GF-D8 (cell line): Measurements from ENCODE around the gene BTD.

Source experiments
- DNase-seq: peaks from one replicate; lab custom pipeline; 2025; lab: John Stamatoyannopoulos, UW

Gene BTD, protein sequence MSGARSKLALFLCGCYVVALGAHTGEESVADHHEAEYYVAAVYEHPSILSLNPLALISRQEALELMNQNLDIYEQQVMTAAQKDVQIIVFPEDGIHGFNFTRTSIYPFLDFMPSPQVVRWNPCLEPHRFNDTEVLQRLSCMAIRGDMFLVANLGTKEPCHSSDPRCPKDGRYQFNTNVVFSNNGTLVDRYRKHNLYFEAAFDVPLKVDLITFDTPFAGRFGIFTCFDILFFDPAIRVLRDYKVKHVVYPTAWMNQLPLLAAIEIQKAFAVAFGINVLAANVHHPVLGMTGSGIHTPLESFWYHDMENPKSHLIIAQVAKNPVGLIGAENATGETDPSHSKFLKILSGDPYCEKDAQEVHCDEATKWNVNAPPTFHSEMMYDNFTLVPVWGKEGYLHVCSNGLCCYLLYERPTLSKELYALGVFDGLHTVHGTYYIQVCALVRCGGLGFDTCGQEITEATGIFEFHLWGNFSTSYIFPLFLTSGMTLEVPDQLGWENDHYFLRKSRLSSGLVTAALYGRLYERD

GRCh38 chr3:15601399-15602145 lies at the start of gene BTD, which contains the start of gene HACL1:
TSS of gene BTD (plus strand) at chr3:15601745. CDS start at chr3:15635440, 33,695 bp downstream.
TSS of gene HACL1 (minus strand) at chr3:15601569. CDS start at chr3:15601463, 106 bp downstream.
- no peak for DNase-seq

GRCh38 chr3:15551902-15552301 lies 49.6 kb upstream of the BTD start:
- no peak for DNase-seq

- no peak for DNase-seq
Observed at GRCh38 chr3:15553749-15554148, 47.8 kb upstream of the BTD start.

DNA sequence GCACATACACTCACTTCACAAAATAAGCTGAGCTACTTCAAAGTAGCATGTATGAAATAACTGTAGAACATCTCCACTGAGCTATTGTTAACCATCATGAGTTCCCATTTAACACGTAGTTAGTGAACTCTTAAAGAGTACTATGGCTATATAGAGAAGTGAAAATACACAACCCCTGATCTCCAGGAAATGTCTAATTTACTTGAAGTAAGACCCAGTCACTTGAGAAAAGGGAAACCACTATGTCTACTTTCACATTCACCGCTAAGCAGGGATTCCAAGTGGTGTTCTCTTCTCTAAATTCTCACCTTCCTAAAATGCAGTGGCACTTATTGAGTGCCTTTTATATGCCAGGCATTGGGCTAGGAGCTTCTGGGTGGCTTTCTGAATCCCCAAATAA lies 45.0 kb upstream of the BTD start:
- no peak for DNase-seq

DNA sequence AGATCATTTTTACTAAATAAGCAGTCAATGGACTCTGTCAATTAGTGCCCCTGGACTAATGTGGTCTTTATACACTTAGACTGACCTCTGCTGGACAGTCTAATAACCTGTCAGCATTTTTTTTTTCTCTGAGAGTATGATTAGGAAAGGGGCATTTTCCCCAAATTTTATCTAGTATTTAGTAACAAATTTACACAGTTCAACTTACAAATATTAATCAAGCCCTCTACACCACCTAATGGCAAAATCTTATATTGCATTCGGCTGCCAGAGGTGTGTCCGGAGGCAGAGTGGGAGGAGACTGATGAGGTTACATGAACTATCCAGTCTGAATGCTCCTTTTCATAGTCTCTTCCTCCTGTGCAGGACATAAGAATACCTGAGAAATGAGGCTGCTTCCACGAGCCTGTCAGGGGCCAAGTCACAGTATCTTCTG lies 44.0 kb upstream of the BTD start:
- no peak for DNase-seq

GRCh38 chr3:15558581-15558980 lies 43.0 kb upstream of the BTD start:
- DNase-seq: no peak

DNA sequence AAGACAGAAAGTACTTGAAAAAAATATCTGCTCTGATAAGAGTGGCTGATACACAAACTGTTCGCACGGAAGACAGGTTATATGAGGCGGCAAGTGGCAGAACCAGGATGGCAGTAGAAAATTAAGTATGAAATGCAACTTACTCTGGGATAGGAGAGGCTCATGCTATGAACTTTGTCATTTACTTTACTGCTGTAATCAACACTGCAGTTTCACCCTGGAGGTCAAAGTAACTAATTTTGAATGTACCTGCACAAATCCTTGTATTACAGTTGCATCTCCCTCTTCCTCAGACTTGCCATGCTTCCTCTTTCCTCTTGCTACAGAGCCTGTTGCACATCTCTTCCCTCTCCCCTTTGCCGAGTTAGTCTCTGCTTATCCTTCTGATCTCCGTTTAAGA lies 39.0 kb upstream of the BTD start:
- DNase-seq: no peak

- DNase-seq: no peak
Observed at GRCh38 chr3:15563190-15563589, 38.4 kb upstream of the BTD start.

DNA sequence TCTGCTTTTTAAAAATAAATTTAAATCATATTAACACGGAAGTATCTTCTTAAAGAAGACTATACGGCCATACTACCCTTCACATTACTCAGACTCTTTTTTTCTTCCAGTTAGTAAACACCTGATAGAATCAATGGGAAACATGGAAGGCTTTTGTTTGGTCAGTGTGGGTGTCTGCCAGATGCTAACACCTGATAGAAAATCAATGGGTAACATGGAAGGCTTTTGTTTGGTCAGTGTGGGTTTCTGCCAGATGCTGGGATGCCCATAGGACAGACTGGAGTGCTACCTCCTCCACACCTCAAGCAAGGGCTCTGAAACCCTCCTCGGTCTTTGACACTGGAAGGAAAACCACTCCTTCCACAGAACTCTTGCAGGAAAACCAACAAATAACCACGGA lies 29.4 kb upstream of the BTD start:
- DNase-seq: no peak

- no peak for DNase-seq
Observed at GRCh38 chr3:15575446-15575845, 26.1 kb upstream of the BTD start.

GRCh38 chr3:15576475-15576874 lies 25.1 kb upstream of the BTD start:
- no peak for DNase-seq

DNA sequence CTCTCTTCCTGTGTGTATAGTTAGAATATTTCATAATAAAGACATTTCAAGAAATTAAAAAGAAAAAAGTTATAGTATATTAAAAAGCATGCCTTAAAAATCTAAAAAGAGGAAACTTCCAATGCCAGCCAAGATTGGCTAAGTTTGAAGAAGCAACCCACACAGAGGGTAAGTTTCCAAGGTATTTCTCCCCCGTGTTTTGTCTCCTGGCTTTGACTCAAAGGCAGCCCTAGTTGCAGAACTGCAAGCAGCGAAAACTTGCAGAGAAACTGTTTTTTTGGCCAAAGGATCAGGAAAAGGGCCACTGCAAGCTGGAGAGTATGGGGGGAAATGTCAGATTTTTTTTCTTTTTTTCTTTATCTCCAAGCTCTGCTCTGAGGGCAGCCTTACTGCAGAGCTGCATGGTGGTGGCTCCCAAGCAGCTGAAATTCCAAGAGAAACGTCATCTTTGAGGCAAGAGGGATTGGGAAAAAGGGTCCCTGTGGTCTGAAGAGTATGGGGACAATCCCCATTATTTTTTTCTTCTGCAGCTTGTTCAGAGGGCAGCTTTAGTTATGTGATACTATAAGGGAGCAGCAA lies 23.2 kb upstream of the BTD start:
- DNase-seq: no peak

- no peak for DNase-seq
Observed at GRCh38 chr3:15579051-15579450, 22.5 kb upstream of the BTD start.

GRCh38 chr3:15581471-15582394 lies 19.8 kb upstream of the BTD start:
- no peak for DNase-seq

- no peak for DNase-seq
Observed at GRCh38 chr3:15585111-15585845, 16.3 kb upstream of the BTD start.

- DNase-seq: no peak
Observed at GRCh38 chr3:15591242-15591641, 10.3 kb upstream of the BTD start.

GRCh38 chr3:15591928-15592327 lies 9.6 kb upstream of the BTD start:
- DNase-seq: no peak

GRCh38 chr3:15592968-15593367 lies 8.6 kb upstream of the BTD start:
- DNase-seq: no peak

- no peak for DNase-seq
Observed at GRCh38 chr3:15595955-15596354, 5.6 kb upstream of the BTD start.

DNA sequence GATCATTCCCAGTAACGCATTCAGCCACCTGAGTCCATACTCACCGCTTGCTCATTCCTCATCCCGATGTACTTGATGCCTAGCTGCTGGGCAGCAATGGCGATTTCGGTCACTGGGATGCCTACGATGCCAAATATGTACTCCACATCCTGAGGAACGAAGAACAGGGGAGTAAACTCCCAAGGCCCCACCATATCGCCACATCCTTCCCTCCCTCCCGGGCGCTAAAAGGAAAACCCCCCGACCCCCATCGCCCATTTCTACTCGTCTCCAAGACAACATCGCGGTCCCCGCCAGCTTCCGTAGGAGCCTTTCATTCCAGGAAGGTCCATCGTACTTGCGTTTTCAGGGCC lies 523 bp upstream of the BTD start:
- no peak for DNase-seq

DNA sequence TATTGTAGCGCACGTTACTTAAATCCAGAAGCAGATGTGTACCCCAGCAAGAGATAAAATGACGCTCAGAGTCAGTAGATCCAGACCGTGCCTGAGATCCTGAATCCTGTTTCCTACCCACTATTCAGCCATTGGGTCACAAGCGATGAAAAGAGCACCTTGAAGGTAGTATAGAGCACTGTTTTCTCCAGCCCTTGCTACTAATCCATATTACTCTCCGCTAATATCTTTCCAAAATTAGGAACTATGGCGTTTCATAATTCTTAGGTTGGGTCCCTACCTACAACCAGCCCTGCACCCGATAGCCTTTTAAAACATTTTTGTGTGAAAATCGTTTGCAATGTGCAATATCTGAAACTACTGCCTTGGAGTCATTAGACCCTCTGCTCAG lies 596 bp downstream of the BTD start:
- DNase-seq: no peak
